Calu3 (cell line): ENCODE data around the gene SYNPO2. TPM values are rescaled to one million over a fixed set of nuclear protein-coding genes. Genes with fewer than 3 reads are reported as not detected.

Source experiments
- BruUV-seq: library from RNA; stranded (reverse); fragments of 400-500 nt; replicated peaks from 2 replicates; lab custom pipeline; 2021; lab: Mats Ljungman, UMichigan
- CTCF ChIA-PET: fragments of 300-600 bp; sonication (Branson Sonifier 250); formaldehyde crosslinking; loops from one replicate; lab custom pipeline; 2022; ENCODE audit warnings: antibody characterized with exemption; lab: Charles Lee
- DNase-seq: peaks from one replicate; pipeline ENCODE4 v3.0.0; 2022
- H3K27ac Mint-ChIP-seq: one replicate; pipeline ENCODE4 v1.8.0; 2022; ENCODE audit warnings: mixed read lengths; ENCODE audit not compliant: unreplicated experiment
- H3K27me3 Mint-ChIP-seq: one replicate; pipeline ENCODE4 v1.8.0; 2022; ENCODE audit warnings: mixed read lengths; ENCODE audit not compliant: unreplicated experiment
- H3K36me3 Mint-ChIP-seq: one replicate; pipeline ENCODE4 v1.8.0; 2022; ENCODE audit warnings: mild to moderate bottlenecking, moderate library complexity, mixed read lengths; ENCODE audit not compliant: insufficient read depth, unreplicated experiment
- H3K4me1 Mint-ChIP-seq: one replicate; pipeline ENCODE4 v1.8.0; 2022; ENCODE audit warnings: mild to moderate bottlenecking, low read depth, mixed read lengths; ENCODE audit not compliant: unreplicated experiment
- H3K4me3 Mint-ChIP-seq: one replicate; pipeline ENCODE4 v1.8.0; 2022; ENCODE audit warnings: mild to moderate bottlenecking, low read depth, moderate library complexity, mixed read lengths; ENCODE audit not compliant: unreplicated experiment
- H3K9me3 Mint-ChIP-seq: one replicate; pipeline ENCODE4 v1.8.0; 2022; ENCODE audit warnings: low read depth, mixed read lengths; ENCODE audit not compliant: unreplicated experiment
- intact Hi-C: fragments of 100-400 bp; cut with micrococcal nuclease; formaldehyde crosslinking; loops from one replicate; pipeline ENCODE4 v1.10.0; 2022; ENCODE audit not compliant: unreplicated experiment
- total RNA-seq: library from RNA; stranded (reverse); gene quantifications from 2 replicates; pipeline ENCODE4 v1.2.3, GENCODE V29; 2022
- TF ChIP-seq, protein P1 (sequence below): fragments of 200-600 bp; IDR thresholded peaks from one replicate; pipeline ENCODE4 v1.8.0; 2022; ENCODE audit warnings: antibody characterized with exemption; ENCODE audit not compliant: unreplicated experiment

SYNPO2 gene
- total RNA-seq, 1 experiment from 2014 or later: 0.17 TPM

DNA sequence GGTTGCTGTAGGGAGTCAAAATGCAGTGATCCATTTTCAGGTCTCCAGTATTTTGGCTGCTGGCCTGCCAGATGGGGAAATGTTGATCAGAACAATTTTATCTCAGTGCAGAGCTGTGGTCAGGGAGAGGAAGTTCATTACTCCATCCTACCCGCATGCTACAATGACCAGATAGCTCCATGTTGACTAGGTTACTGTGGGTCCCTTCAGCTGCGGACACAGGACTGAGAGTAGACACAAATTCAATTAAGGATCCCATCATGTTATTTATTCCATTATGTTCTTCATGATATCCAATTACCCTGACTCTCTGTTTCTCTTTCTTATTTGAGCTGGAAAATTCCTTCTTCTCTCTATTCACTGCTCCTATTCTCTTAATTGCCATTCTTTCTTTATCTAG is 16.3 kb downstream of the SYNPO2 start:
- H3K9me3 Mint-ChIP-seq: no peaks in the 10 kb centered on the region
- no peak overlapping the region for H3K4me3 Mint-ChIP-seq
- H3K27ac Mint-ChIP-seq: no peak overlapping the region
- DNase-seq: no peak
- CTCF ChIA-PET: interaction anchor here (1.5 kb wide), 1 partner anchor 16 kb away, joined by 3 read pairs; the partner anchor contains the start of gene SYNPO2
- TF ChIP-seq, protein P1, sequence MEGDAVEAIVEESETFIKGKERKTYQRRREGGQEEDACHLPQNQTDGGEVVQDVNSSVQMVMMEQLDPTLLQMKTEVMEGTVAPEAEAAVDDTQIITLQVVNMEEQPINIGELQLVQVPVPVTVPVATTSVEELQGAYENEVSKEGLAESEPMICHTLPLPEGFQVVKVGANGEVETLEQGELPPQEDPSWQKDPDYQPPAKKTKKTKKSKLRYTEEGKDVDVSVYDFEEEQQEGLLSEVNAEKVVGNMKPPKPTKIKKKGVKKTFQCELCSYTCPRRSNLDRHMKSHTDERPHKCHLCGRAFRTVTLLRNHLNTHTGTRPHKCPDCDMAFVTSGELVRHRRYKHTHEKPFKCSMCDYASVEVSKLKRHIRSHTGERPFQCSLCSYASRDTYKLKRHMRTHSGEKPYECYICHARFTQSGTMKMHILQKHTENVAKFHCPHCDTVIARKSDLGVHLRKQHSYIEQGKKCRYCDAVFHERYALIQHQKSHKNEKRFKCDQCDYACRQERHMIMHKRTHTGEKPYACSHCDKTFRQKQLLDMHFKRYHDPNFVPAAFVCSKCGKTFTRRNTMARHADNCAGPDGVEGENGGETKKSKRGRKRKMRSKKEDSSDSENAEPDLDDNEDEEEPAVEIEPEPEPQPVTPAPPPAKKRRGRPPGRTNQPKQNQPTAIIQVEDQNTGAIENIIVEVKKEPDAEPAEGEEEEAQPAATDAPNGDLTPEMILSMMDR: no peak
- no peaks in the 10 kb centered on the region for H3K27me3 Mint-ChIP-seq
- no TSS peak for BruUV-seq
- H3K36me3 Mint-ChIP-seq: no peaks in the 10 kb centered on the region
- H3K4me1 Mint-ChIP-seq: no peaks in the 10 kb centered on the region
- intact Hi-C loops: no loop called here

DNA sequence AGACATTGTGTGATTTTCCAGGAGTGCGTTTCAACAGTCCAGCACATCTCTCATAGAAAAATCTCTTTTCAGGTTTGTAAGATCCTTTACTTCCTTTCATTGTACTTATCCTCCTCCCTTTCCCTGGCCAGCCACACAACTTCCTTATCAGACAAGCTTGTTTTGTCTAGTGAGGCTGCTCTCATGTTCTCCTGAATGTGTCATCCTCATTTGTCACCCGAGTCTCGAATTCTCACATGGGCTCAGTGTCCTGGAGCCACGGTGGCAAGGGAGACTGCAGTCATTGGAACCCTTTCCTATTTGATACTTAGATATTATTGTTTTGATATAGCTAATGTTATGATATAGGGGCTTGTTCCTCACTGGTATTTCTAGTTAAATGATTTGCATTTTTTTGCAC is 16.9 kb downstream of the SYNPO2 start:
- no peaks in the 10 kb centered on the region for H3K9me3 Mint-ChIP-seq
- no peak overlapping the region for H3K4me3 Mint-ChIP-seq
- TF ChIP-seq, protein P1: no peak
- H3K4me1 Mint-ChIP-seq: no peaks in the 10 kb centered on the region
- H3K36me3 Mint-ChIP-seq: no peaks in the 10 kb centered on the region
- DNase-seq: no peak
- intact Hi-C loops: no loop called here
- BruUV-seq: no TSS peak
- CTCF ChIA-PET: interaction anchor here (1.5 kb wide), 1 partner anchor 17 kb away, joined by 3 read pairs; the partner anchor contains the start of gene SYNPO2
- no peak overlapping the region for H3K27ac Mint-ChIP-seq
- H3K27me3 Mint-ChIP-seq: no peaks in the 10 kb centered on the region

DNA sequence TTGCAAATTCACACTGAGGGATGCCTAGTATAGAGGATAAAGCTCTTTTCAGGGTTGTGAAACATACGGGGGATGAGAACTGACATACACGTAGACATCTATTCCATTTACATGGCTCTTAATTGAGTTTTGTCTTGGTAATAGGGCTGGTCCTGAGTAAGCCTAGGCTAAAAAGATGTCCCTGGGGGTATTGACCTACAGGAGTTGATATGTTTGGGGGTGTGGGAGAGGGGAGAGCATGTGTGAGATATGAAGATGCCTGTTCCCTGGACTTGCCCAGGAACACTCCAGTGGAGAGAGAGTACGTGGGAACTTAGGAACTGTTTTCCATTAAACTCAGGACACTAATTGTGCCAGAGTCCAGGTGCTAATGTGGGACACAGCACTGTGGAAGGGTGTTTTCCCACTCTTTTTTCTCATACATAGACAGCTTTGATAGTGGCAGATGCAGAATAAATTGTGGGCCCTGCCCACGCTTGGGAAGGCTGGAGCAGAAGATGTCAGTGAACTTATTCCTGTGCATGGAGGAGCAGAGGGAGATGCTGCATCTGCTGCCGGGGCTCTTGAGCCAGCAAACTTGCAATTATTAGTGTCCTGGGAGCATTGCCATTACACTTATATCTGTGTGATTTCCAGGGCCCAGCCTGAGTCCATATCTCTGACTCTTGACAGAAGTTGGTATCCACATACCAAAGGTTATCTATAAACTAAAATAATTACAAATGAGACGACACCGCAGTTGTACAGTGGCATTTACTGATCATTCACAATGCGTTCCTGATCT is 20.7 kb downstream of the SYNPO2 start:
- Mint-ChIP-seq H3K27me3 (no peaks in the 10 kb centered on the region), H3K4me3 (no peak overlapping the region), H3K27ac (no peak overlapping the region), H3K9me3 (no peaks in the 10 kb centered on the region), H3K4me1 (no peaks in the 10 kb centered on the region), H3K36me3 (no peaks in the 10 kb centered on the region)
- CTCF ChIA-PET: no interaction called here
- intact Hi-C loops: no loop called here
- DNase-seq: no peak
- TF ChIP-seq, protein P1: no peak
- no TSS peak for BruUV-seq

DNA sequence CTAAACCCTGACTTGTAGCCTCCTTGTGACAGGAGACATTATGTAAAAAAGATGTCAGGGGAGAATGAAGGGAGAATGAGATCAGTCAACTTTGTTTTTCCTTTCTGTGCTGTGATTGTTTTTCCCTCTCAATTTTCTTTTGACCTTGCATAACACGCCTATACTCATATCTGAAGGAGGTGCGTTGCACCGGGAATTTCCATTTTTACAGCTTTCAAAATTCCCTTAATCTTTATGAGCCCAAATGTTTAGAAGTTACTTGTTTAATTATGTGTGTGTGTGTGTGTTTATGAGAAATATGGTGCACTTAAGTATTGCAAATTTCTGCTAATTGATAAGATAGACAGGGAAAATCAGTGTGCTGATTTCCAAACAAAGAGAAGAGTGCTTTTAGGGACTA is 21.6 kb downstream of the SYNPO2 start:
- H3K36me3 Mint-ChIP-seq: no peaks in the 10 kb centered on the region
- H3K27me3 Mint-ChIP-seq: no peaks in the 10 kb centered on the region
- CTCF ChIA-PET: no interaction called here
- H3K27ac Mint-ChIP-seq: no peak overlapping the region
- H3K4me1 Mint-ChIP-seq: no peaks in the 10 kb centered on the region
- TF ChIP-seq, protein P1: no peak
- intact Hi-C loops: no loop called here
- no peak overlapping the region for H3K4me3 Mint-ChIP-seq
- DNase-seq: no peak
- BruUV-seq: no TSS peak
- no peaks in the 10 kb centered on the region for H3K9me3 Mint-ChIP-seq
